Activated CD8-positive, alpha-beta memory T cell treated with anti-CD3 and anti-CD28 coated beads for 1 hour (primary cell): ENCODE results near the gene SP4.
"Not testable (repeated sequence)": the region's sequence is repeated elsewhere in the genome, so short reads cannot be mapped to it uniquely, and the experiment has no call there.

Experiments used
- DNase-seq, 2 donors: peaks; one replicate each; pipeline ENCODE4 v3.0.0-alpha.2; 2020; ENCODE audit warnings: low read depth in 1 of 2; ENCODE audit errors: extremely low read depth in 1 of 2

The SP4 gene

GRCh38 chr7:21524680-21525079 lies 96.8 kb downstream of the SP4 start:
- no peak for DNase-seq

GRCh38 chr7:21526007-21526406 lies 98.1 kb downstream of the SP4 start:
- no peak for DNase-seq

- no peak for DNase-seq
Observed at GRCh38 chr7:21526448-21526847, 98.6 kb downstream of the SP4 start.

GRCh38 chr7:21532485-21532884 lies 104.6 kb downstream of the SP4 start:
- not testable (repeated sequence) for DNase-seq

- DNase-seq: not testable (repeated sequence)
Observed at GRCh38 chr7:21533646-21534045, 105.8 kb downstream of the SP4 start.

GRCh38 chr7:21536445-21537118 lies 108.7 kb downstream of the SP4 start:
- DNase-seq: not testable (repeated sequence)

- DNase-seq: no peak
Observed at GRCh38 chr7:21538936-21539495, 111.1 kb downstream of the SP4 start.

GRCh38 chr7:21542891-21543527 lies 115.1 kb downstream of the SP4 start, which contains the start of gene DNAH11:
DNAH11 (plus strand) TSS chr7:21543039; CDS start chr7:21543246, 207 bp downstream.
- no peak for DNase-seq

- no peak for DNase-seq
Observed at GRCh38 chr7:21543528-21544302, 115.8 kb downstream of the SP4 start.

- no peak for DNase-seq
Observed at GRCh38 chr7:21544303-21544656, 116.4 kb downstream of the SP4 start.

GRCh38 chr7:21544715-21545114 lies 116.8 kb downstream of the SP4 start:
- DNase-seq: no peak

GRCh38 chr7:21547501-21547900 lies 119.6 kb downstream of the SP4 start:
- no peak for DNase-seq

- DNase-seq: no peak
Observed at GRCh38 chr7:21548491-21548890, 120.6 kb downstream of the SP4 start.

GRCh38 chr7:21550076-21550475 lies 122.2 kb downstream of the SP4 start:
- no peak for DNase-seq

GRCh38 chr7:21550821-21551531 lies 123.1 kb downstream of the SP4 start:
- no peak for DNase-seq

- DNase-seq: no peak
Observed at GRCh38 chr7:21562385-21562784, 134.5 kb downstream of the SP4 start.
